Measurements from ENCODE around the gene NSA2. TPM values are rescaled to one million over a fixed set of nuclear protein-coding genes. Genes with fewer than 3 reads are reported as not detected.

NSA2 gene
- 76.9 to 88.5 TPM (median 86.7 TPM) in 3 replicates for total RNA-seq

- no peaks in the 10 kb centered on the region for H3K9me3 Mint-ChIP-seq
- no peaks in the 10 kb centered on the region for H3K27me3 Mint-ChIP-seq (ENCODE audit: low read depth)
- peak within 1 kb of the TSS; percentile 100 for H3K4me3 Mint-ChIP-seq
- peaks cover 25% of the 10 kb centered on the region for H3K4me1 Mint-ChIP-seq
- TF ChIP-seq, protein P1, sequence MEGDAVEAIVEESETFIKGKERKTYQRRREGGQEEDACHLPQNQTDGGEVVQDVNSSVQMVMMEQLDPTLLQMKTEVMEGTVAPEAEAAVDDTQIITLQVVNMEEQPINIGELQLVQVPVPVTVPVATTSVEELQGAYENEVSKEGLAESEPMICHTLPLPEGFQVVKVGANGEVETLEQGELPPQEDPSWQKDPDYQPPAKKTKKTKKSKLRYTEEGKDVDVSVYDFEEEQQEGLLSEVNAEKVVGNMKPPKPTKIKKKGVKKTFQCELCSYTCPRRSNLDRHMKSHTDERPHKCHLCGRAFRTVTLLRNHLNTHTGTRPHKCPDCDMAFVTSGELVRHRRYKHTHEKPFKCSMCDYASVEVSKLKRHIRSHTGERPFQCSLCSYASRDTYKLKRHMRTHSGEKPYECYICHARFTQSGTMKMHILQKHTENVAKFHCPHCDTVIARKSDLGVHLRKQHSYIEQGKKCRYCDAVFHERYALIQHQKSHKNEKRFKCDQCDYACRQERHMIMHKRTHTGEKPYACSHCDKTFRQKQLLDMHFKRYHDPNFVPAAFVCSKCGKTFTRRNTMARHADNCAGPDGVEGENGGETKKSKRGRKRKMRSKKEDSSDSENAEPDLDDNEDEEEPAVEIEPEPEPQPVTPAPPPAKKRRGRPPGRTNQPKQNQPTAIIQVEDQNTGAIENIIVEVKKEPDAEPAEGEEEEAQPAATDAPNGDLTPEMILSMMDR (IDR thresholded peaks at IDR 0.05; ENCODE audit: unreplicated experiment), result no peak
- peak within 1 kb of the TSS; percentile 99 for H3K27ac Mint-ChIP-seq
- H3K36me3 Mint-ChIP-seq, result peaks cover 14% of the 10 kb centered on the region
- peak; percentile 81 to 94 for DNase-seq (ENCODE audit: low spot score in 2 of 2, unreplicated experiment in 2 of 2)
Measured at GRCh38 chr5:74766849-74767578, at the start of gene NSA2, which contains the start of gene GFM2. Gene NSA2 (plus strand): TSS chr5:74767249. CDS start chr5:74767361, 112 bp downstream. Gene GFM2 (minus strand): TSS chr5:74767117. CDS start chr5:74763742, 3,375 bp downstream.

DNA sequence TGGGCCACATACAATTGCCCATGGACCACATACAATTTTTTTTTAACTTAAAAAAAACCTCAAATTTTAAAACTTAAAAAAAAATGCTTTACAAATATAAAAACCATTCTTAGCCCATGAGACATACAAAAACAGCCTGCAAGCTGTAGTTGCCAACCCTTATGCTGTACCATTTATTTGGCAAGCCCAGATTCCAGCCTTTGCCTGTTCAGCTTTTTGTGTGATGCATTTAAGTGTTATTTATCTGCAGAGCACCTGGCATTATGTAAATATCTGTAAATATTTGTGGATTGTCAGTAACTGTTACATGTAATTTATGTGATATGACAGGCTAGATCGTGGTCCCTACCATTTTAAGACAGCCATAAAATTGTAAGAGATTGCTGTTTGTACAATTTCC is 49.5 kb upstream of the NSA2 start:
- TF ChIP-seq, protein P1 (IDR thresholded peaks at IDR 0.05; ENCODE audit: unreplicated experiment), result no peak
- peaks cover 4% of the 10 kb centered on the region for H3K4me1 Mint-ChIP-seq
- no peak overlapping the region for H3K27ac Mint-ChIP-seq
- H3K27me3 Mint-ChIP-seq (ENCODE audit: low read depth), result no peaks in the 10 kb centered on the region
- H3K4me3 Mint-ChIP-seq, result no peak overlapping the region
- peaks cover 35% of the 10 kb centered on the region for H3K36me3 Mint-ChIP-seq
- H3K9me3 Mint-ChIP-seq, result no peaks in the 10 kb centered on the region
- no peak for DNase-seq (ENCODE audit: low spot score in 2 of 2, unreplicated experiment in 2 of 2)

DNA sequence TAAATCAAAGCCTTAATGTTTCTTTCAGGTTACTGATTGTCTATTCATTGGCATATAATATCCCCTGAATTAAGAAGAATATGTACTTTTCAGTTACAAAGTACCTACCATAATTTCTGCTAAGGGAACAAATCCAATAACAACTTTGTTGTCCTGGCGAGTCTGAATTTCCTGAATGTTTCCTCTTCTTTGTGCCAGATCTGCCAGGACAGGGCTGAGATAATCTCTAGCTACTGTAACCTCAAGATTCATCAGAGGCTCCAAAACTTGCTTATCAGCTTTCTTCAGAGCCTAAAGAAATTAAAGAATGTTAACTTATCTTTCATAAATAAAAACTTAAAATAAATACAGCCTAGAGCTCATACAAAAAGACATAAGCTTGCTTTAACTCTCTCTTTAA is 44.8 kb upstream of the NSA2 start:
- Mint-ChIP-seq H3K4me1 (peaks cover 5% of the 10 kb centered on the region), H3K27me3 (ENCODE audit: low read depth) (no peaks in the 10 kb centered on the region), H3K27ac (no peak overlapping the region), H3K9me3 (no peaks in the 10 kb centered on the region), H3K36me3 (peaks cover 42% of the 10 kb centered on the region), H3K4me3 (no peak overlapping the region)
- TF ChIP-seq, protein P1 (IDR thresholded peaks at IDR 0.05; ENCODE audit: unreplicated experiment), result no peak
- no peak for DNase-seq (ENCODE audit: low spot score in 2 of 2, unreplicated experiment in 2 of 2)

- Mint-ChIP-seq H3K27ac (no peak overlapping the region), H3K36me3 (peaks cover 35% of the 10 kb centered on the region)
- TF ChIP-seq, protein P1 (IDR thresholded peaks at IDR 0.05; ENCODE audit: unreplicated experiment), result no peak
Measured at GRCh38 chr5:74725331-74725730, 41.7 kb upstream of the NSA2 start.

DNA sequence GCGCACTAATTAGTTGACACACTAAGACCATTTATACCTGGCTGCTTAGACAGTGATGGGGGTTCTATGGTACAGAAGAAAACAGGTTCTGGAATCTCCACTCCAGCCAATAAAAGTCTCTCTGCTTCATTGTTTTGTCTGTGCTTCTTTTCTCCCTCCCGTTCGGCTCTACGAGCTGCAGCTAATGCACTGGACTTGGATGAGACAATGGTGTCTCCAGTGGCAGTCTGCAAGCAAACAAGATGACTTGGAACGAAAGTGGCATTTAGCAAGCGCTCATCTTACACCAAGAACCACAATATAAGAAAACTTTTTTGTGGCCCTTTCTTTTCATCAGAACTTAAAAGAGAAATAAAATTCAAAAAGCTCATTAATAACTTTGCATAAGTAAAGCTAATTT is 30.3 kb upstream of the NSA2 start:
- Mint-ChIP-seq H3K27ac (no peak overlapping the region), H3K36me3 (peaks cover 20% of the 10 kb centered on the region), H3K9me3 (no peaks in the 10 kb centered on the region), H3K4me1 (no peaks in the 10 kb centered on the region), H3K27me3 (ENCODE audit: low read depth) (no peaks in the 10 kb centered on the region), H3K4me3 (no peak overlapping the region)
- DNase-seq (ENCODE audit: low spot score in 2 of 2, unreplicated experiment in 2 of 2), result no peak
- TF ChIP-seq, protein P1 (IDR thresholded peaks at IDR 0.05; ENCODE audit: unreplicated experiment), result no peak

More at GRCh38 chr5:74725331-74725730, 41.7 kb upstream of the NSA2 start:
- no peak for DNase-seq (ENCODE audit: low spot score in 2 of 2, unreplicated experiment in 2 of 2)
- no peaks in the 10 kb centered on the region for H3K27me3 Mint-ChIP-seq (ENCODE audit: low read depth)
- H3K9me3 Mint-ChIP-seq, result no peaks in the 10 kb centered on the region
- H3K4me1 Mint-ChIP-seq, result peaks cover 4% of the 10 kb centered on the region
- H3K4me3 Mint-ChIP-seq, result no peak overlapping the region

Measured in mesothelial cell of epicardium (in vitro differentiated cells).